ELR (cell line): Measurements from ENCODE around the gene DOLK.

Experiments
- DNase-seq: peaks from one replicate; pipeline ENCODE4 v3.0.0-alpha.2; 2015; ENCODE audit warnings: low read depth

Gene DOLK

GRCh38 chr9:128906741-128907140 lies 40.7 kb downstream of the DOLK start:
- DNase-seq: no peak

DNA sequence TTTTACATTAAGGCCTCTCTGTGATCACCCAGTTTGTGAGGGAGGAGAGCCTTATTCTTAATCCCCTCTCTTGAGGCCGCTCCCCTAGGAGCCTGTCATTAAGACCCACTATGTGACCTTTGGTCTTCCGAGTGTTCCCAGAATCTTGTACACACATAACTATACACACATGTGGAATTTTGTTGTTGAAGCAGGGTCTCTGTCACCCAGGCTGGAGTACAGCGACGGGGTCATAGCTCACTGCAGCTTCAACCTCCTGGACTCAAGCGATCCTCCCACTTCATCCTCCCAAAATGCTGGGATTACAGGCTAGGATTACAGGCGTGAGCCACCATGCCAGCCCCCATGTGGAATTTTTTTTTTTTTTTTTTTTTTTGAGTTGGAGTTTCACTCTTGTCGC lies 41.4 kb downstream of the DOLK start:
- DNase-seq: no peak

GRCh38 chr9:128903871-128904620 lies 43.4 kb downstream of the DOLK start:
- peak; percentile 39 for DNase-seq

- DNase-seq: no peak
Measured at GRCh38 chr9:128903079-128903461, 44.3 kb downstream of the DOLK start.

GRCh38 chr9:128902351-128903078 lies 44.9 kb downstream of the DOLK start:
- peak; percentile 26 for DNase-seq

GRCh38 chr9:128901822-128902221 lies 45.6 kb downstream of the DOLK start:
- DNase-seq: no peak

DNA sequence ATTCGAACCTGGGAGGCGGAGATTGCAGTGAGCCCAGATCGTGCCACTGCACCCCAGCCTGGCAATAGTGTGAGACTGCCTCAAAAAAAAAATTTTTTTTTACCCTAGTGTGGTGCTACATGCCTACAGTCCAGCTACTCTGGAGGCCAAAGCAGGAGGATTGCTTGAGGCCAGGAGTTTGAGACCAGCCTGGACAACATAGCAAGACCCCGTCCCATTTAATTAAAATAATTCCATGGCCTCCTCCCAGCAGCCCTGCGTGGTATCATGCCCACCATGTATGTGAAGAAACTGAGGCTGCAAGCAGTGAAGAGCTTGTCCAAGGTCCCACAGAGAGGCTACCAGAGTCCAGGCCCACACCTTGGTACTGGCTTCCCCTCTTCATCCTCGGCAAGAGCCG lies 46.0 kb downstream of the DOLK start:
- no peak for DNase-seq

- peak; percentile 37 for DNase-seq
Measured at GRCh38 chr9:128899566-128900322, 47.7 kb downstream of the DOLK start.

GRCh38 chr9:128898845-128899565 lies 48.4 kb downstream of the DOLK start:
- no peak for DNase-seq

GRCh38 chr9:128898382-128898781 lies 49.0 kb downstream of the DOLK start:
- no peak for DNase-seq

- DNase-seq: no peak
Measured at GRCh38 chr9:128895556-128895955, 51.8 kb downstream of the DOLK start.
